Panc1 (cell line): ENCODE results near the gene PDE10A. TPM values are rescaled to one million over a fixed set of nuclear protein-coding genes. Genes with fewer than 3 reads are reported as not detected.

Source experiments
- ATAC-seq: fragments of 200-7000 bp; cut with Tn5 transposase; 2 replicates; pipeline ENCODE4 v1.9.1; 2020; ENCODE audit warnings: mild to moderate bottlenecking, moderate library complexity
- BruUV-seq: library from RNA; stranded (reverse); fragments of 400-500 nt; replicated peaks from 2 replicates; lab custom pipeline; 2021; lab: Mats Ljungman, UMichigan
- CTCF ChIA-PET: fragments of 300-600 bp; sonication (Branson Sonifier 250); formaldehyde crosslinking; loops from one replicate; lab custom pipeline; 2022; ENCODE audit warnings: antibody characterized with exemption; lab: Charles Lee
- POLR2A ChIA-PET: fragments of 300-600 bp; sonication (Branson Sonifier 250); formaldehyde crosslinking; loops from one replicate; lab custom pipeline; 2022; ENCODE audit warnings: antibody characterized with exemption; lab: Charles Lee
- DNase-seq: peaks from one replicate; pipeline ENCODE4 v3.0.0-alpha.2; 2010; ENCODE audit warnings: low read depth, low spot score
- H3K27ac ChIP-seq: 2 replicates; pipeline ENCODE4 v1.5.1; 2011; ENCODE audit warnings: mild to moderate bottlenecking, low read length, inconsistent platforms
- H3K27me3 ChIP-seq: fragments of 200-500 bp; sonication (Bioruptor generic); 2 replicates; pipeline ENCODE4 v1.6.0; 2014; ENCODE audit warnings: low read length, inconsistent platforms; ENCODE audit not compliant: control insufficient read depth, insufficient read depth
- H3K36me3 ChIP-seq: fragments of 200-500 bp; sonication (Bioruptor generic); 2 replicates; pipeline ENCODE4 v1.5.1; 2014; ENCODE audit warnings: inconsistent platforms, mild to moderate bottlenecking, low read length, moderate library complexity; ENCODE audit not compliant: control insufficient read depth, insufficient read depth
- H3K4me1 ChIP-seq: 2 replicates; pipeline ENCODE4 v1.5.1; 2011; ENCODE audit warnings: inconsistent platforms, mild to moderate bottlenecking, low read length, moderate library complexity; ENCODE audit not compliant: control insufficient read depth, insufficient read depth
- H3K4me3 ChIP-seq, 2 experiments: 2 replicates each; pipeline ENCODE4 v1.5.1; 2011 to 2012; ENCODE audit warnings: low read depth in 2 of 2, low read length in 2 of 2, mild to moderate bottlenecking in 2 of 2, inconsistent platforms in 1 of 2, moderate library complexity in 1 of 2
- H3K9me3 ChIP-seq: fragments of 200-500 bp; sonication (Bioruptor generic); 2 replicates; pipeline ENCODE4 v1.5.1; 2014; ENCODE audit warnings: low read depth, mild to moderate bottlenecking, inconsistent platforms, low read length, moderate library complexity; ENCODE audit not compliant: control insufficient read depth, insufficient read depth
- CTCF ChIP-seq: fragments of 450-650 bp; IDR thresholded peaks from 2 replicates; pipeline ENCODE4 v1.5.1; 2017; ENCODE audit warnings: mild to moderate bottlenecking
- POLR2AphosphoS5 ChIP-seq: IDR thresholded peaks from 2 replicates; pipeline ENCODE4 v1.6.1; 2012; ENCODE audit warnings: mild to moderate bottlenecking, low read depth, low read length, moderate library complexity
- REST ChIP-seq, 2 experiments: IDR thresholded peaks; 2 replicates each; pipeline ENCODE4 v1.6.1; 2011 to 2012; ENCODE audit warnings: low read depth in 2 of 2, control low read depth in 1 of 2, low read length in 1 of 2, mild to moderate bottlenecking in 1 of 2, moderate library complexity in 1 of 2; ENCODE audit not compliant: insufficient read depth in 1 of 2
- SIN3A ChIP-seq: IDR thresholded peaks from 2 replicates; pipeline ENCODE4 v1.6.1; 2012; ENCODE audit warnings: low read depth, mild to moderate bottlenecking, low read length, moderate library complexity, borderline replicate concordance; ENCODE audit not compliant: insufficient read depth
- TCF7L2 ChIP-seq: IDR thresholded peaks from 2 replicates; pipeline ENCODE4 v1.6.1; 2011; ENCODE audit warnings: mild to moderate bottlenecking, low read depth, low read length, inconsistent platforms
- in situ Hi-C: cut with HindIII; loops from 2 replicates; pipeline ENCODE4 v1.10.0; 2016; ENCODE audit warnings: low sequenced_read_pairs, low pct_unique_long_range_greater_than_20kb
- intact Hi-C: fragments of 100-400 bp; cut with micrococcal nuclease; formaldehyde crosslinking; loops from one replicate; pipeline ENCODE4 v1.10.0; 2022; ENCODE audit not compliant: unreplicated experiment
- total RNA-seq: library from RNA; stranded (reverse); gene quantifications from one replicate; pipeline ENCODE4 v1.2.1, GENCODE V29; 2021; ENCODE audit not compliant: unreplicated experiment

The PDE10A gene
- total RNA-seq, 1 experiment from 2014 or later = 27.8 TPM

DNA sequence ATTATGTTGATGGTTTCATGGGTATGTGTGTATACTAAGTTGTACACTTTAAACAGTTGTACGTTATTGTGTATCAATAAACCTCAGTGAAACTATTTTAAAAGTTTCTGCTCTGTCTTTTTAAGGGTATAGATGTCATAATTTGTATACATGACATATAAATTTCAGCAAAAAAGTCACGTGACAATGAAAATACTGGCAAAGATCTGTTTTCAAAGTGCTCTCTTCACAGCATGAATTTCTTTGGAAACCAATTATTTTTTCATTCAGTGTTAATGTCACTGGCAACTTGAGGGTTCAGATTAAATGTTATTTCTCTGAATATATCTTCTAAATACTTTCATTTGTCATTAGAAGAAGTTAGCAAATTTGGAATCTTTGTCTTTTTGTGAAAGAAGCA lies 261.9 kb downstream of the PDE10A start:
- H3K27ac ChIP-seq = no peak overlapping the region
- no peaks in the 10 kb centered on the region for H3K4me1 ChIP-seq
- CTCF ChIA-PET = no interaction called here
- H3K9me3 ChIP-seq = no peaks in the 10 kb centered on the region
- no peaks in the 10 kb centered on the region for H3K27me3 ChIP-seq
- intact Hi-C loops = no loop called here
- no TSS peak for BruUV-seq
- DNase-seq = no peak
- POLR2A ChIA-PET = no interaction called here
- no peak overlapping the region for H3K4me3 ChIP-seq
- in situ Hi-C loops = no loop called here
- ATAC-seq = no peak
- no peak for TF ChIP-seq REST (IDR thresholded peaks at IDR 0.05; ENCODE audit: insufficient read depth in 1 of 2, low read depth in 2 of 2, low read length in 1 of 2)
- no peak for TF ChIP-seq POLR2AphosphoS5
- TF ChIP-seq TCF7L2 = no peak
- TF ChIP-seq SIN3A = no peak
- TF ChIP-seq CTCF = no peak
- no peaks in the 10 kb centered on the region; the same call in 1 of the 2 replicates for H3K36me3 ChIP-seq

DNA sequence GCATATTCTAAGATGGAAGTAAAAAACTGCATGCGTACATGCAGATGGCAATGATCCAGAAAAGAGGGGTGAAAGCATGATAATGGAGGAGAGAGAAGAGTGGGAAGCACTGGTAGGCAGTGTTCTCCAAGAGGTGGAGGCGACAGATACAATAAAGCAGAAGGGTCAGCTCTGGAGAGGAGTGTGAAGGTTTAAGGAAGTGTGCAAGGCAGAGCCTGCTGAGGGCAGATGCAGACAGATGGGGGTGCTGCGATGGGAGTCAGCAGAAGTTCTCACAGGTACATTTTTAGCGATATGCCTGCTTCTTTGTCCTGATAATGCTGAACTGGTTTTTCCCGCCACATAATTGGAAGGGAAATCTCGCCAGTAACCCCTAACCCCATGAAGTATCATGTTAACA lies 272.6 kb downstream of the PDE10A start:
- ChIA-PET POLR2A (no interaction called here), CTCF (no interaction called here)
- in situ Hi-C loops (no loop called here), intact Hi-C loops (no loop called here)
- Histone ChIP-seq H3K9me3 (no peaks in the 10 kb centered on the region), H3K27me3 (no peaks in the 10 kb centered on the region), H3K4me1 (no peaks in the 10 kb centered on the region), H3K4me3 (no peak overlapping the region), H3K36me3 (peaks cover 2% of the 10 kb centered on the region; the same call in 1 of the 2 replicates), H3K27ac (no peak overlapping the region)
- TF ChIP-seq REST (IDR thresholded peaks at IDR 0.05; ENCODE audit: insufficient read depth in 1 of 2, low read depth in 2 of 2, low read length in 1 of 2) = no peak
- TF ChIP-seq POLR2AphosphoS5 = no peak
- no peak for TF ChIP-seq CTCF
- TF ChIP-seq SIN3A = no peak
- TF ChIP-seq TCF7L2 = no peak
- no peak for DNase-seq
- BruUV-seq = no TSS peak
- no peak for ATAC-seq
